SU-DHL-6 (cell line): ENCODE data around the gene MATN1.

ENCODE experiments used
- EZH2phosphoT487 ChIP-seq: fragments of 200-600 bp; sonication (generic), shearing (Covaris generic); conservative IDR thresholded peaks from 2 replicates; pipeline ENCODE4 v1.6.1; 2018; ENCODE audit warnings: mild to moderate bottlenecking, antibody characterized with exemption, low read length, moderate library complexity, mixed read lengths
- TF ChIP-seq, protein P1 (sequence below): fragments of 200-600 bp; sonication (generic); IDR thresholded peaks from one replicate; pipeline ENCODE4 v1.5.1; 2017; ENCODE audit warnings: antibody characterized with exemption, mild to moderate bottlenecking, low read length, moderate library complexity; ENCODE audit not compliant: insufficient read depth, poor library complexity, severe bottlenecking

- TF ChIP-seq, protein P1, sequence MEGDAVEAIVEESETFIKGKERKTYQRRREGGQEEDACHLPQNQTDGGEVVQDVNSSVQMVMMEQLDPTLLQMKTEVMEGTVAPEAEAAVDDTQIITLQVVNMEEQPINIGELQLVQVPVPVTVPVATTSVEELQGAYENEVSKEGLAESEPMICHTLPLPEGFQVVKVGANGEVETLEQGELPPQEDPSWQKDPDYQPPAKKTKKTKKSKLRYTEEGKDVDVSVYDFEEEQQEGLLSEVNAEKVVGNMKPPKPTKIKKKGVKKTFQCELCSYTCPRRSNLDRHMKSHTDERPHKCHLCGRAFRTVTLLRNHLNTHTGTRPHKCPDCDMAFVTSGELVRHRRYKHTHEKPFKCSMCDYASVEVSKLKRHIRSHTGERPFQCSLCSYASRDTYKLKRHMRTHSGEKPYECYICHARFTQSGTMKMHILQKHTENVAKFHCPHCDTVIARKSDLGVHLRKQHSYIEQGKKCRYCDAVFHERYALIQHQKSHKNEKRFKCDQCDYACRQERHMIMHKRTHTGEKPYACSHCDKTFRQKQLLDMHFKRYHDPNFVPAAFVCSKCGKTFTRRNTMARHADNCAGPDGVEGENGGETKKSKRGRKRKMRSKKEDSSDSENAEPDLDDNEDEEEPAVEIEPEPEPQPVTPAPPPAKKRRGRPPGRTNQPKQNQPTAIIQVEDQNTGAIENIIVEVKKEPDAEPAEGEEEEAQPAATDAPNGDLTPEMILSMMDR = no peak
- TF ChIP-seq EZH2phosphoT487 = no peak
These were observed 24.8 kb upstream of the MATN1 start for GRCh38 chr1:30748098-30748698.
